Raji (cell line): Measurements from ENCODE around the gene GZMB.

Experiments
- POLR2A ChIP-seq: IDR thresholded peaks from 2 replicates; pipeline ENCODE4 v1.6.1; 2011; ENCODE audit warnings: low read depth, low read length, control low read depth; ENCODE audit not compliant: insufficient read depth

GZMB gene

GRCh38 chr14:24659916-24660570 is 26.1 kb upstream of the GZMB start:
- TF ChIP-seq POLR2A: no peak

GRCh38 chr14:24639905-24640304 is 5.9 kb upstream of the GZMB start:
- TF ChIP-seq POLR2A: no peak

GRCh38 chr14:24639270-24639669 is 5.3 kb upstream of the GZMB start:
- TF ChIP-seq POLR2A: no peak

GRCh38 chr14:24633353-24633752 is 637 bp downstream of the GZMB start:
- TF ChIP-seq POLR2A: no peak

DNA sequence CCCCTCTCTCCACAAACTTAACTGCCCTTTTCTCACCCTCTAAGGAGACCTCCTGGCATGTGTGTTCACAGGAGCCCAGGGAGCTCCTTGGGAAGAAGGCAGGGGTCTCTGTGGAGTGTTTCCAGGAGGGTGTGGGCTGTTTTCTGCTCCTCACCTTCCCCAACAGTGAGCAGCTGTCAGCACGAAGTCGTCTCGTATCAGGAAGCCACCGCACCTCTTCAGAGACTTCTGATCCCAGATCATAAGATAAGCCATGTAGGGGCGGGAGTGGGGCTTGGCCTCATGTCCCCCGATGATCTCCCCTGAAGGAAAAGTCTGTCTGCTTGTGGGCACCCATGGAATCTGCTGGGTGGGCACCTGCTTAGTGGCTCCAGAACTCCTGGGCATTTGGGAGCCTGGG is 1.2 kb downstream of the GZMB start:
- TF ChIP-seq POLR2A: no peak

DNA sequence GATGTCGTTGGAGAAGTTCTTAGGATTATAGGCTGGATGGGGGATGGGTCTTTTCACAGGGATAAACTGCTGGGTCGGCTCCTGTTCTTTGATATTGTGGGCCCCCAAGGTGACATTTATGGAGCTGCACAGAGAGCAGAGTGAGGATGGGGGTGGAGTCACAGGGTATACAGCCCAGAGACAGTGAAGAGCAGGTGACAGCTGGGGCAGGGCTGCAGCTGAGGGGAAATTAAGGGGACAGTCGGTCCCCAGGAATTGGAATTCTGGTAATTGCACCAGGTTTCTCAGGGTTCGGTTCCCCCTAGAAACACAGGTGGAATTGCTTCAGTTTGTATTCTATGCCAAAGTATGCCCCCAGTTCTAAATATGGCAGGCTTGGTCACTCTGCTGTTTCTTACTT is 1.7 kb downstream of the GZMB start:
- TF ChIP-seq POLR2A: no peak

DNA sequence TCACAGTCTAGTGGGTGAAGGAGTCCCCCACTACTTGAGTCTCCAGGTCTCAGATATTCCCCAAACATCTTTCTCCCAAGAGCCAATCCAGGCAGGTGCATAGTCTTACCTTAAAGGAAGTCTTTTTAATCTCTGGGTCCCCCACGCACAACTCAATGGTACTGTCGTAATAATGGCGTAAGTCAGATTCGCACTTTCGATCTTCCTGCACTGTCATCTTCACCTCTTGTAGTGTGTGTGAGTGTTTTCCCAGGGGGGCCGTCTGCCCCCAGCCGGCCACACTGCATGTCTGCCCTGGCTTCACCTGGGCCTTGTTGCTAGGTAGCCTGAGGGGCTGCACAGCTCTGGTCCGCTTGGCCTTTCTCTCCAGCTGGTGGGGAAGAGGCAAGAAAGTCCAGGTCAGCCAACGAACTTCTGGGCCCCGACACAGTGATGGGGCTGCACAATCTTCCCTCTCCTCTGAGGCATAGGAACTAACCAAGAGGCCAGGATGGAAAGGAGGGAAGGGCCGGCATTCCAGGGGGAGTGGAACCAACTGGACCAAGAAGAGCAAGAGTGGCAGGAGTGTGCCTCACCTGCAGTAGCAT is 2.1 kb downstream of the GZMB start:
- TF ChIP-seq POLR2A: no peak

DNA sequence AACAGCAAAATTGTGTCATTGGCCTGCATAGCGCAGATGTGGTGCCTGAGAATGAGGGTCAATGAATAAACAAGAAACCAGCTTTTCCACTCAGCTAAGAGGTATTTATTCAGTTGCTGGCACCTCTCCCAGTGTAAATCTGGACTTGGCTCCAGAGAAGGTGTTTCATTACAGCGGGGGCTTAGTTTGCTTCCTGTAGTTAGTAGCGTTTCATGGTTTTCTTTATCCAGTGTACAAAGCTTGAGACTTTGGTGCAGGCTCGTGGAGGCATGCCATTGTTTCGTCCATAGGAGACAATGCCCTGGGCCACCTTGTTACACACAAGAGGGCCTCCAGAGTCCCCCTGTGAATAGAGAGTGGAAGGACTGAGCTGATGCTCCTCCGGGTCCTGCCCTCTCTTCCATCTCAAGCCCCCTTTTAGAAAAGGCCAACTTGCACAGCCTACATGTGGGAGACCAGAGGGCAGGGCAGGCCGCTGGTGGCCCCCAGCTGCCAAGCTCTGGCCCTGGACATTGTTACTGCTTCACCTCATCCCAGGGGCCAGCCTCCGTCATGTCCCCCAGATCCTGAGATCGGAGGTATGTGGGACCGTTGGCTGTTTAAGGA is 3.0 kb downstream of the GZMB start:
- no peak for TF ChIP-seq POLR2A

DNA sequence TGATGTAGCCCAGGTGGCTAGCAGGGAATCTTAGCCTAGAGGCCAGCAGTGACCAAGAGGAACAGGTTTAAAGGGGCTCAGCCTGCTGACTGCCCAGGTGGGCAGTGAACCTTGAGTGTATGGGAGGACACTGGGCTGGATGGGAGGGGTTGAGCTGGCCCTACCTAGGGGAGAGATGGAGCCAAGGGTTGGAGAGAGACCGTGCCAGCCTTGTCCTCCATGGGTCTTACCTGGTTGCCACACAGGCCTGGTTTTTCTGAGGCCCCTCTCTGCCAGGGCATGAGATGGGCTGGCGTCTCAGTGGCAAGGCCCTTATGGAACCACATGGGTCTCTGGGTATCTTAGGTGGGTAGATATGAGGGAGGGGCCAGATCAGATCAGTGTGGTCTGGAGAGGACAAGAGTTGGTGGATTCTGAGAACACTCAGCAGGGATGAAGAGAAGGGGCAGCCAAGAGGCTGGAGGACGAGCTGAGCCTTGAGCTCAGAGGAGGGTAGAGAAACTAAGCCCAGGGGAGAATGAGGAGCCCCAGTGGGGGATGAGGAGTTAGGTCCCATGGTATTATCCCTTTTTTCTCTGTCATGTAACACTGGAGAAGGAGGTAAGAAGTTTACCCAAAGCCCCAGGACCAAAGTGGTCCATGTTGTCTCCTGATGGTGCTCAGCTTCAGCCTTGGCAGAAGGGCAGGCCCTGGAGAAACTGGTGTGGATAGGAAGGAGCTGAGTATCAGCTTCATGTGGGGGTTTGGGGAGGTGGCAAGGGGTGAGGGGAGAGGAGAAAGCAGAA is 3.7 kb downstream of the GZMB start:
- no peak for TF ChIP-seq POLR2A

DNA sequence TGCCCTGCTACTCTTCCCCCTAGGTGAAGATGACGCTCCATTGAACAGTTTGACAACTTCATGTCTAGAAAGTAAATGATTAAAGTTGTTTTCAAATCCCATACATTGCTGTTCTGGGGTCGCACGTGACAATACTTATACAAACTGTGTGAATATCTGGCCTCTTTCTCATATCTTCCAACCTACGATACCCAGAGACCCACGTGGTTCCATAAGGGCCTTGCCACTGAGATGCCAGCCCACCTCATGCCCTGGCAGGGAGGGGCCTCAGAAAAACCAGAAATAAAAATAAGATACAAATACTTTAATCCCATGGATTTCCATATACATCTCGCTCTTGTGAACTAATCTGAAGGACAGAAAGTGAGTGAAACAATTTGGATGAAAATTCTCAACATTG is 4.5 kb downstream of the GZMB start:
- TF ChIP-seq POLR2A: no peak

DNA sequence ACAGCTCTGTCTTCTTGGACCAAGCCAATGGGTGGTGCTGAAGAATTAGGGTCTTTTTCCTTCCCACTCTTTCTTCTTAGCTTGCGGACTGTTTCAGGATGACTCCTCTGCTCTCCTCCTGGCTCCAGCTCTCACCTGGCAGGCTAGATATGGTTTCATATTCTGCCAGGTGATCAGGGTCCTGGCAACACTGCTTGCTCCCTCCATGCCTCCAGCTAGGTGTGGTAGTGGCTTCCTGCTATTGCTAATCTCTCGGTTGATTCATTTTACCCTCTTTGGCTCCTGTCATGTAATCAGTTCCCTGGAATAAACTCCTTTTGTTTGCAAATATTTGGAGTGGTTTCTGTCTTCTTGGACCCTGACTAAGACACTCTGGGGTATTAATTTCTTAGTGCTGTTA is 20.2 kb downstream of the GZMB start:
- no peak for TF ChIP-seq POLR2A

DNA sequence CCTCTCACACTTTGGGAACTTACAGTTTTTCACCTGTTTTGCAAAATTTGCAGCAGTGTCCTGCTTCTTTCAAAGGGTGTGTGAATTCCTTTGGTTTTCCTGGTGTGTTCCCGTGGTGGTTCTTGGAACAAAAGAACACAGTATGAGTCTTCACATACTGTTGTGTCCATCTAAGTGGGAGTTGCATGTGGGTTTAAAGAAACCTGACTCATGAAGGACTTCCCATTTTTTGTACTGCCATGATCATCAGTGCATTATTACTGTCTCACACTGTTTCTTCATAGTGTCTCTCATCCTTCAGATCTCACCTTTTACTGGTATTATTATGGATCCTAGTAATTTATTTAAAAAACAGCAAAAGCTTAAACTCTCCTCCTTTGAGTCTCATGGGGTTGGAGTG is 20.7 kb downstream of the GZMB start:
- no peak for TF ChIP-seq POLR2A

GRCh38 chr14:24612196-24612595 is 21.8 kb downstream of the GZMB start:
- no peak for TF ChIP-seq POLR2A

- no peak for TF ChIP-seq POLR2A
Observed at GRCh38 chr14:24609655-24610344, 24.2 kb downstream of the GZMB start, which contains the start of gene GZMH. Gene GZMH, minus strand, starts transcription at chr14:24609685. Its CDS starts 72 bp downstream, at chr14:24609613.
